ENCODE data around the gene GAK. TPM values are rescaled to one million over a fixed set of nuclear protein-coding genes. Genes with fewer than 3 reads are reported as not detected.

GAK gene
- total RNA-seq, 4 donors from 2014 or later: 62.3 to 126 (median 85.4) TPM

DNA sequence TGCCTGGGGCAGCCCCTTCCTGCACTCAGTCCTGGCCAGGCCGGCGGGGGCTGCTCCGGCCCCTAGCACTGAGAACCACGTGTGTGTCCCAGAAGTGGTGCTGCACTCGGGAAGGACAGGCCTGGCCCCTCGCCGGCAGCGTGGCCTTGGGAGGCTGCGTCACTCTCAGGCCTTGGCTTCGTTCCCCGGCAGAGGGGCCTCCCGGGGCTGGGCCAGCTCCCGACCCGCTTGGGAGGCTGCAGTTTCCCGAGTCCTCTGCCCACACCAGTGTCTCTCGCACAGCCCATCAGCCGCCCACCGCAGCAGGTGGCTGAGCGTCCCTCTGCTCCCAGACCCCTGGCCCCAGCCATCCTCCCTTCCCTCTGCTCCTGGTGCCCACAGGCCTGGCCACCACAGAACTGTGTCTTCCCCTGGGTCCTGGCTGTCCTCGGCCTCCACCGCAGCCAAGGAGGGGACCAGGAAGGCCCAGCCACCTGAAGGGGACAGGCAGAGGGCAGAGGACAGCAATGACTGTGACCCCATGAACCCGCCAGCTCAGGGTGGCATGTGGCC lies 95.3 kb downstream of the GAK start:
- DNase-seq (ENCODE audit: low spot score) (no peak), ATAC-seq (ENCODE audit: low FRiP score) (no peak)
- TF ChIP-seq, protein P1, sequence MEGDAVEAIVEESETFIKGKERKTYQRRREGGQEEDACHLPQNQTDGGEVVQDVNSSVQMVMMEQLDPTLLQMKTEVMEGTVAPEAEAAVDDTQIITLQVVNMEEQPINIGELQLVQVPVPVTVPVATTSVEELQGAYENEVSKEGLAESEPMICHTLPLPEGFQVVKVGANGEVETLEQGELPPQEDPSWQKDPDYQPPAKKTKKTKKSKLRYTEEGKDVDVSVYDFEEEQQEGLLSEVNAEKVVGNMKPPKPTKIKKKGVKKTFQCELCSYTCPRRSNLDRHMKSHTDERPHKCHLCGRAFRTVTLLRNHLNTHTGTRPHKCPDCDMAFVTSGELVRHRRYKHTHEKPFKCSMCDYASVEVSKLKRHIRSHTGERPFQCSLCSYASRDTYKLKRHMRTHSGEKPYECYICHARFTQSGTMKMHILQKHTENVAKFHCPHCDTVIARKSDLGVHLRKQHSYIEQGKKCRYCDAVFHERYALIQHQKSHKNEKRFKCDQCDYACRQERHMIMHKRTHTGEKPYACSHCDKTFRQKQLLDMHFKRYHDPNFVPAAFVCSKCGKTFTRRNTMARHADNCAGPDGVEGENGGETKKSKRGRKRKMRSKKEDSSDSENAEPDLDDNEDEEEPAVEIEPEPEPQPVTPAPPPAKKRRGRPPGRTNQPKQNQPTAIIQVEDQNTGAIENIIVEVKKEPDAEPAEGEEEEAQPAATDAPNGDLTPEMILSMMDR (IDR thresholded peaks at IDR 0.05): no peak

DNA sequence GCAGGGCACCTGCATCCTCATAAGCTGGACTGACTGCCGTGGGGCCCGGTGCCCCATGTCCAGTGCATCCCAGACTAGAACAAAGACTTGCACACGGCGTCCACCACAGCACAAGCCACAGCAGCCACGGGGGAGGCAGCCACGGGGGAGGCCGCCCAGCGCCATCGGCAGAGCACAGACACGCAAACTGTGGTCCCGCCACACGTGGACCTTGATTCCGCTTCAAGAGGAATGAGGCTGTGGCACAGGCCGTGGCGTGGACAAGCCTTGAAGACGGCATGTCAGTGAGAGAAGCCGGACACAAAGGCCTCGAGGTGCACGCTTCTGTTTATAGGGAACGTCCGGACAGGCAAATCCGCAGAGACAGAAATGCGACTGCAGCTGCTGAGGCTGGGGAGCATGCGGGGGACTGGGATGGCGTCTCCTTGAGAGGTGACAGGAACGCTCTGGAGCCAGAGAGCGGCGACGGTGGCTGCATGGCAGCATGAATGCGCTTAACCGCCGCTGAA lies 96.1 kb downstream of the GAK start:
- TF ChIP-seq, protein P1 (IDR thresholded peaks at IDR 0.05): no peak
- no peak for ATAC-seq (ENCODE audit: low FRiP score)
- DNase-seq (ENCODE audit: low spot score): no peak

DNA sequence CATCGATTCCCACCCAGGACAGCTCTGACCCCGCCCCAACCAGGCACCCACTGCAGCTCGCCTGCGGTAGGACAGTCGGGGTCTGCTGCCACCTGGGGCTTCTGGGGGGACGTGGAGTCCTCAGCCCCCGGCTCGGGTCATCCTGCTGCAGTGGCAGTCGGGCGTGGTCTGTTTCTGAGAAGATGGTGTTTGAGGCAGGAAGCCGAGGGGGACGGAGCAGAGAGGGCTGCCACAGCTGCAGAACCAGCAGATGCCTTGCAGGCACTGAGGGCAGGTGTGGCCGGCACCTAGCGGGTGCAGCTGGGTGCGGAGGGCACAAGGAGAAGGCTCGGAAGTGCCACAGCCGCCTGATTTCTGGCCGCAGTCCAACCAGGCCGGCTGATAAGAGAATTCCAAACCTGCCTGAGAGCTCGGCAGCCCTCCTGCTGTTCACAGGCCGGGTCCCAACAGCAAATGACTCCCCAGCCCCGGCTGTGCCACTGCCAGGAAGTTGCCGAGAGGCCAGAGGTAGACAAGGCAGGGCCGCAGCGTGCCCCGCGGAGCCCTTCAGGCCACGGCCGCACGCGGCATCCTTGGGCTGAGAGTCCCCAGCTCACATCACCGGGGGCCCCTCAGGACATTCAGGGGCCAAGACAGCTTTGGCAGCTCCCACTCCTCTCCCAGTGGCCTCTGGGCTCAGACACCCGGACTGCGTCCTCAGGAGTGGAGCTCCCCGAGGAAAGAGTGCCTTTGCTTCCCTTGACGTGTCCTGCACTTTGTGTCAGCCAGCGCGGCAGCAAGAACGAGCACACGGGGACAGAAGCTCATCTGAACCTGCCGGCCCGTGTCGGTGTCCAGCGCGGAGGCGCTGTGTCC lies 96.7 kb downstream of the GAK start:
- TF ChIP-seq, protein P1 (IDR thresholded peaks at IDR 0.05): no peak
- no peak for DNase-seq (ENCODE audit: low spot score)
- ATAC-seq (ENCODE audit: low FRiP score): no peak

DNA sequence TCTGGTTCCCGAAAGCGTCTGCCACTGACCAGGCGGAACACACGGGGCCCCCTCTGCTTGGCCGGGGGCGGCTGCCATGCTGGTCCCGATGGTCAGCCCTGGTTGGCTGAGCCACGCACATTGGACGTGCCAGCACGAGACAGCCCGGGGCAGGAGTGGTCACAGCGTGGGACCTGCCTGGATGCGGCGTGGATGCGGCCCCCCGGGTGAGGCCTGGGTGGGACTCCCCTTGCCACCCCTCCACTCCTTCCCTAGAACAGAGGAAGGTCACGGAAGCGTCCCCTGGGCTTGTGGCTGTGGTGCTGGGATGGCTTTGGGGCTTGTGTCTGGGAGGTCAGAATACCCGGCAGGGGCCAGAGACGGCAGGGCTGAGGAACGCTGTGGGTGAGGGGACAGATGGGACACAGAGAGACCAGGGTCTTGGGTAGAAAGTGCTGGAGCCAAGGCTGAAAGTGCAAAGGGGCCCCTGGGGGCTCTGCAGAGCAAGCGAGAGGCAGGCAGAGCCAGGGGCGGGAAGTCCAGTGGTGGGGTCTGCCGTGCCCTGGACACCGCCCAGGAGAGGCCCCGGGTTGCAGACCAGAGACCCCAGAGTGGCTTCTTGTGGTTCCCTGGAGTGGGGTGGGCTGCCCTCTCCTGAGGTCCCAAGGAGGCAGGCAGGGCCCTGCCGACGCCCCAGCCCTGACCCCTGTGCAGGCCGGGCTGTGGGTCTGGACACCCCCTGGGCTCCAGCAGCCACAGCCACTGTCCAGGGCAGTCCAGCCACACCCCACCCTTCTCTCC lies 97.6 kb downstream of the GAK start:
- DNase-seq (ENCODE audit: low spot score) (no peak), ATAC-seq (ENCODE audit: low FRiP score) (no peak)
- TF ChIP-seq, protein P1 (IDR thresholded peaks at IDR 0.05): no peak

DNA sequence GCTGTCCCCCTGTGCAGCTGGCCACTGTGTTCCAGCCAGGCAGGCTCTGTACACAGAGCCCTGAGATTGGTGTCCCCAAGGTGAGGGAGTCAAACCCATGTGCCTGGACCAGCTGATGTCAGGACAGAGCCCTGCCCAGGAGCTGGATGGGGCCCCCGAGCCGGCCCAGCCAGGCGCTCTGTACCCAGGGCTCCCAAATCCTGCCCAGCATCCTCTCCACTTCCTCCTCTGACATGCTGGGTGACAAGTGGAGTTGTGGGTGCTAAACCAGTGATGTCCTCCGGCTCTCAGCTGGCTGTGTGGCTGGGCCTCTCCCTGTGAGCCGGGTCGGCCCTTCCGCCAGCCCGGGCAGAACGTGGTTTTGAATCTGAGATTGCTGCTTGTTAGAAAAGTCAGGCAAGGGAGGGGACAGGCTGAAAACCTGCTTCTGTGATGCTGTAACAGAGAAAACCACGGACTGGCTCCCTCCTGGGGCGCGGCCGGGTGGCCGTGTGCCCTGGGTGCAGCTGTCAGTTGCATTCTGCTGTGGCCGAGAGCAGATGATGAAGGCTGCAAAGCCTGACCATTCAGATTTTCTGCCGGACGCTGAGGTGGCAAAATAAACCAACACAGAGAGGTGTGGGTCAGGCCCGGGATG lies 98.3 kb downstream of the GAK start:
- DNase-seq (ENCODE audit: low spot score) (no peak), ATAC-seq (ENCODE audit: low FRiP score) (no peak)
- TF ChIP-seq, protein P1 (IDR thresholded peaks at IDR 0.05): no peak

DNA sequence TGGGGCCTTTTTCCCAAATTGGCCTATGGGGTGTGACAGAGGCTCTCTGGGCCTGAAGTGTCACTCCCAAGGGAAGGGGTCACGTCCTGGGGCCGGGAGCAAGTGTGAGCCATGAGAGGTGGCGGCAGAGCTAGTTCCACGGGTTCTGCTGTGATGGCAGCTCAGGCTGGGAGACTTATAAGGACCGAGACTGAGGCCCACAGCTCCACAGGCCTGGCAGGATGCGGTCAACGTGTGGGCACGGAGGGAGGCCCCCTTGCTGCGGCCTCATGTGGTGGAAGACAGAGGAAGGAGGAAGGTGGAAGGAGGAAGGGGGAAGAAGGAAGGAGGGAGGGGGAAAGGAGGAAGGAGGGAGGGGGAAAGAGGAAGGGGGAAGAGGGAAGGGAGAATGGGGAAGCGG lies 99.0 kb downstream of the GAK start:
- TF ChIP-seq, protein P1 (IDR thresholded peaks at IDR 0.05): no peak
- ATAC-seq (ENCODE audit: low FRiP score) (no peak), DNase-seq (ENCODE audit: low spot score) (no peak)
